ENCODE measurements around the gene TPK1.

GRCh38 chr7:144606261-144606660 lies 229.6 kb downstream of the TPK1 start:
- TF ChIP-seq POLR2AphosphoS5 (IDR thresholded peaks at IDR 0.05; ENCODE audit: borderline replicate concordance, low read depth, low read length) (no peak), EZH2 (IDR thresholded peaks at IDR 0.05) (no peak)
